ENCODE results near the gene DHX35. TPM values are rescaled to one million over a fixed set of nuclear protein-coding genes. Genes with fewer than 3 reads are reported as not detected.

Gene DHX35
- total RNA-seq, 1 experiment from 2014 or later, result 12.2 TPM

DNA sequence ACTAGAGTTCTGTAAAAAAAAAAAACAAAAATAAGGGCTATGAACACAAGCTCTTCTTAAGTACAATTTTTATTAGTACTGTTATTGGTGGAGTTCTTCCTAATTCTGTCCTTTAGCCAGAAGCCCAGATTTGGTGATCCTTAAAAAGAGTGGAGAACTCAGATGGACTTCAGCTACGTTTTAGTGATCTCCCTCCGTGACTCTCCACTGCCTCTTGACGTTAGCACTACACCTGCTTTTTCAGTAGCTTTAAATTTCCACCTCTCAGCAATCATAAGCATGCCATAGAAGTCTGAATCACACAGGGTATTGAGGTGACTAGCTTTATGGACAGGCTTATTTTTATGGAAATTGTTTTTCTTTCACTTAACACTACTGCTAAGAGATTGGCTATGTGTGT is 17.7 kb downstream of the DHX35 start:
- Histone ChIP-seq H3K27me3 (ENCODE audit: control insufficient read depth, insufficient read depth, low read length) (no peaks in the 10 kb centered on the region), H3K27ac (ENCODE audit: low read length) (no peak overlapping the region), H3K4me3 (ENCODE audit: low read depth in 2 of 2, low read length in 2 of 2) (no peak overlapping the region), H3K4me1 (ENCODE audit: control insufficient read depth, insufficient read depth, low read length) (no peaks in the 10 kb centered on the region), H3K9me3 (ENCODE audit: control insufficient read depth, insufficient read depth, low read depth, low read length) (no peaks in the 10 kb centered on the region), H3K36me3 (ENCODE audit: control insufficient read depth, insufficient read depth, low read length) (peaks cover 3% of the 10 kb centered on the region; the same call in 1 of the 2 replicates)
- no peak for DNase-seq (ENCODE audit: low read depth, low spot score)
- intact Hi-C loops (cut with micrococcal nuclease; ENCODE audit: unreplicated experiment), result no loop called here
- no peak for ATAC-seq
- no TSS peak for BruUV-seq (replicated peaks)
- CTCF ChIA-PET, result no interaction called here
- in situ Hi-C loops (cut with HindIII; ENCODE audit: low pct_unique_long_range_greater_than_20kb, low sequenced_read_pairs), result no loop called here
- TF ChIP-seq POLR2AphosphoS5 (IDR thresholded peaks at IDR 0.05; ENCODE audit: low read depth, low read length) (no peak), TCF7L2 (IDR thresholded peaks at IDR 0.05; ENCODE audit: low read depth, low read length) (no peak), SIN3A (IDR thresholded peaks at IDR 0.05; ENCODE audit: borderline replicate concordance, insufficient read depth, low read depth, low read length) (no peak)
- TF ChIP-seq, protein P1, sequence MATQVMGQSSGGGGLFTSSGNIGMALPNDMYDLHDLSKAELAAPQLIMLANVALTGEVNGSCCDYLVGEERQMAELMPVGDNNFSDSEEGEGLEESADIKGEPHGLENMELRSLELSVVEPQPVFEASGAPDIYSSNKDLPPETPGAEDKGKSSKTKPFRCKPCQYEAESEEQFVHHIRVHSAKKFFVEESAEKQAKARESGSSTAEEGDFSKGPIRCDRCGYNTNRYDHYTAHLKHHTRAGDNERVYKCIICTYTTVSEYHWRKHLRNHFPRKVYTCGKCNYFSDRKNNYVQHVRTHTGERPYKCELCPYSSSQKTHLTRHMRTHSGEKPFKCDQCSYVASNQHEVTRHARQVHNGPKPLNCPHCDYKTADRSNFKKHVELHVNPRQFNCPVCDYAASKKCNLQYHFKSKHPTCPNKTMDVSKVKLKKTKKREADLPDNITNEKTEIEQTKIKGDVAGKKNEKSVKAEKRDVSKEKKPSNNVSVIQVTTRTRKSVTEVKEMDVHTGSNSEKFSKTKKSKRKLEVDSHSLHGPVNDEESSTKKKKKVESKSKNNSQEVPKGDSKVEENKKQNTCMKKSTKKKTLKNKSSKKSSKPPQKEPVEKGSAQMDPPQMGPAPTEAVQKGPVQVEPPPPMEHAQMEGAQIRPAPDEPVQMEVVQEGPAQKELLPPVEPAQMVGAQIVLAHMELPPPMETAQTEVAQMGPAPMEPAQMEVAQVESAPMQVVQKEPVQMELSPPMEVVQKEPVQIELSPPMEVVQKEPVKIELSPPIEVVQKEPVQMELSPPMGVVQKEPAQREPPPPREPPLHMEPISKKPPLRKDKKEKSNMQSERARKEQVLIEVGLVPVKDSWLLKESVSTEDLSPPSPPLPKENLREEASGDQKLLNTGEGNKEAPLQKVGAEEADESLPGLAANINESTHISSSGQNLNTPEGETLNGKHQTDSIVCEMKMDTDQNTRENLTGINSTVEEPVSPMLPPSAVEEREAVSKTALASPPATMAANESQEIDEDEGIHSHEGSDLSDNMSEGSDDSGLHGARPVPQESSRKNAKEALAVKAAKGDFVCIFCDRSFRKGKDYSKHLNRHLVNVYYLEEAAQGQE (IDR thresholded peaks at IDR 0.05; ENCODE audit: insufficient read depth in 1 of 2, low read depth in 2 of 2, low read length in 1 of 2), result no peak
- TF ChIP-seq, protein P2, sequence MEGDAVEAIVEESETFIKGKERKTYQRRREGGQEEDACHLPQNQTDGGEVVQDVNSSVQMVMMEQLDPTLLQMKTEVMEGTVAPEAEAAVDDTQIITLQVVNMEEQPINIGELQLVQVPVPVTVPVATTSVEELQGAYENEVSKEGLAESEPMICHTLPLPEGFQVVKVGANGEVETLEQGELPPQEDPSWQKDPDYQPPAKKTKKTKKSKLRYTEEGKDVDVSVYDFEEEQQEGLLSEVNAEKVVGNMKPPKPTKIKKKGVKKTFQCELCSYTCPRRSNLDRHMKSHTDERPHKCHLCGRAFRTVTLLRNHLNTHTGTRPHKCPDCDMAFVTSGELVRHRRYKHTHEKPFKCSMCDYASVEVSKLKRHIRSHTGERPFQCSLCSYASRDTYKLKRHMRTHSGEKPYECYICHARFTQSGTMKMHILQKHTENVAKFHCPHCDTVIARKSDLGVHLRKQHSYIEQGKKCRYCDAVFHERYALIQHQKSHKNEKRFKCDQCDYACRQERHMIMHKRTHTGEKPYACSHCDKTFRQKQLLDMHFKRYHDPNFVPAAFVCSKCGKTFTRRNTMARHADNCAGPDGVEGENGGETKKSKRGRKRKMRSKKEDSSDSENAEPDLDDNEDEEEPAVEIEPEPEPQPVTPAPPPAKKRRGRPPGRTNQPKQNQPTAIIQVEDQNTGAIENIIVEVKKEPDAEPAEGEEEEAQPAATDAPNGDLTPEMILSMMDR (IDR thresholded peaks at IDR 0.05), result no peak
- POLR2A ChIA-PET, result no interaction called here

DNA sequence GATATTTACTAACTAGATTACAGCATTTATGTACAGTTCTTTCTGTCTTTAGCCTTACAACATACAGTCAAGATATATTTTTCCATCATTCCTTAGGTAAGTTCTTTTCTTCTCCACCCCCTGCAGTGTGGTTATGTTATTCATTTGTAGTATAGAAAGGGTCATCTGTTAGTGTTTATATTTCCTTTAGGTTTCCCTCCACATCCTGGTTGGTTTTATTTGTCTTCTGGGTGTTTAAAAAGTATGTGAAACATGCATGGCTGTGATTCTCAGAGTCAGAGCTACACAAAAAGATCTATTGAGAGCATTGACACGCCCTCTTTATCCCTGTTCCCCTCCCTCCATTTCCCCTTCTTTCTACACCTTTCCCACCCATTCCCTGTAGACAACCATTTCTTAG is 20.1 kb downstream of the DHX35 start:
- no peak overlapping the region for H3K4me3 ChIP-seq (ENCODE audit: low read depth in 2 of 2, low read length in 2 of 2)
- no peaks in the 10 kb centered on the region for H3K27me3 ChIP-seq (ENCODE audit: control insufficient read depth, insufficient read depth, low read length)
- TF ChIP-seq SIN3A (IDR thresholded peaks at IDR 0.05; ENCODE audit: borderline replicate concordance, insufficient read depth, low read depth, low read length) (no peak), TCF7L2 (IDR thresholded peaks at IDR 0.05; ENCODE audit: low read depth, low read length) (no peak)
- no peaks in the 10 kb centered on the region for H3K9me3 ChIP-seq (ENCODE audit: control insufficient read depth, insufficient read depth, low read depth, low read length)
- H3K4me1 ChIP-seq (ENCODE audit: control insufficient read depth, insufficient read depth, low read length), result no peaks in the 10 kb centered on the region
- POLR2A ChIA-PET, result no interaction called here
- no peak for ATAC-seq
- intact Hi-C loops (cut with micrococcal nuclease; ENCODE audit: unreplicated experiment) (no loop called here), in situ Hi-C loops (cut with HindIII; ENCODE audit: low pct_unique_long_range_greater_than_20kb, low sequenced_read_pairs) (no loop called here)
- H3K27ac ChIP-seq (ENCODE audit: low read length), result no peak overlapping the region
- DNase-seq (ENCODE audit: low read depth, low spot score), result no peak
- no TSS peak for BruUV-seq (replicated peaks)
- CTCF ChIA-PET, result interaction anchor here (0.7 kb wide), 1 partner anchor 344 kb away, joined by 6 read pairs; no protein-coding TSS in a partner anchor
- H3K36me3 ChIP-seq (ENCODE audit: control insufficient read depth, insufficient read depth, low read length), result peaks cover 3% of the 10 kb centered on the region; the same call in 1 of the 2 replicates

DNA sequence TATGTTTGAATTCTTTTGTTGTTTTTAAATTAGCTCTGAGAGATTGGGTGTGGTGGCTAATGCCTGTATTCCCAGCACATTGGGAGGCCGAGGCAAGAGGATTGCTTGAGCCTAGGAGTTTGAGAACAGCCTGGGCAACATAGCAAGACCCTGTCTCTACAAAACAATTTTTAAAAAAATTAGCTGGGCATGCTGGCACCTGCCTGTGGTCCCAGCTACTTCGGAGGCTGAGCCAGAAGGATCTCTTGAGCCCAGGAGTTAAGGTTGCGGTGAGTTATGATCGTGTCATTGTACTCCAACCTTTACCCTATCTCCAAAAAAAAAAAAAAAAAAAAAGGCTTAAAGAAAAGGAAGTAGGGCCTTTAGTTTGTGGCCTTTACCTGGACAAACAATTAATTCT is 22.9 kb downstream of the DHX35 start:
- in situ Hi-C loops (cut with HindIII; ENCODE audit: low pct_unique_long_range_greater_than_20kb, low sequenced_read_pairs) (no loop called here), intact Hi-C loops (cut with micrococcal nuclease; ENCODE audit: unreplicated experiment) (no loop called here)
- CTCF ChIA-PET, result interaction anchor here (1.1 kb wide), 1 partner anchor 65 kb away, joined by 8 read pairs; no protein-coding TSS in a partner anchor
- DNase-seq (ENCODE audit: low read depth, low spot score), result no peak
- no peaks in the 10 kb centered on the region for H3K4me1 ChIP-seq (ENCODE audit: control insufficient read depth, insufficient read depth, low read length)
- TF ChIP-seq, protein P1 (IDR thresholded peaks at IDR 0.05; ENCODE audit: insufficient read depth in 1 of 2, low read depth in 2 of 2, low read length in 1 of 2), result no peak
- TF ChIP-seq, protein P2 (IDR thresholded peaks at IDR 0.05), result no peak
- TF ChIP-seq TCF7L2 (IDR thresholded peaks at IDR 0.05; ENCODE audit: low read depth, low read length), result no peak
- TF ChIP-seq SIN3A (IDR thresholded peaks at IDR 0.05; ENCODE audit: borderline replicate concordance, insufficient read depth, low read depth, low read length), result no peak
- TF ChIP-seq POLR2AphosphoS5 (IDR thresholded peaks at IDR 0.05; ENCODE audit: low read depth, low read length), result no peak
- POLR2A ChIA-PET, result no interaction called here
- H3K27ac ChIP-seq (ENCODE audit: low read length), result no peak overlapping the region
- H3K4me3 ChIP-seq (ENCODE audit: low read depth in 2 of 2, low read length in 2 of 2), result no peak overlapping the region
- BruUV-seq (replicated peaks), result no TSS peak
- H3K9me3 ChIP-seq (ENCODE audit: control insufficient read depth, insufficient read depth, low read depth, low read length), result no peaks in the 10 kb centered on the region
- H3K36me3 ChIP-seq (ENCODE audit: control insufficient read depth, insufficient read depth, low read length), result peaks cover 7% of the 10 kb centered on the region; the same call in 1 of the 2 replicates
- no peaks in the 10 kb centered on the region for H3K27me3 ChIP-seq (ENCODE audit: control insufficient read depth, insufficient read depth, low read length)
- ATAC-seq, result no peak

Data from Panc1 (cell line).